ENCODE results near the gene TNRC6B.

DNA sequence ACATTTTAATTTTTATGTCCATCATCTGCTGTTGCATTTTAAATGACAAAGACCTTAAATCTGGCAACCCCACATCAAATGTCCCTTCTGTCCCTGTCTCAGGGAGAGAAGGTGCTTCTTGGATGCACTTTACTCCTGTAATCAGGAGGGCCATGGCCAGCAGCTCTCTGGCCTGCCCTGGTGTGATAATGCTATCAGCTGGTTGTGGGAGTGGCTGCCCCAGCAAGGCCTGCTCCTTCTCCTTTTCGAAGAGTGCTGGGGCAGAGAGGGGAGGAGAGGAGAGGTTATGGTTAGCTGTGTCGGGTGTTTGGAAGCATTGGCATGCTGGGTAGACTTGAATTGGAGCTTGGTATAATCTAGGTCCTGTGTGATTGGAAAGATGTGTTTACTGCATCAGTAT lies 12.8 kb downstream of the TNRC6B start:
- TF ChIP-seq, protein P1, sequence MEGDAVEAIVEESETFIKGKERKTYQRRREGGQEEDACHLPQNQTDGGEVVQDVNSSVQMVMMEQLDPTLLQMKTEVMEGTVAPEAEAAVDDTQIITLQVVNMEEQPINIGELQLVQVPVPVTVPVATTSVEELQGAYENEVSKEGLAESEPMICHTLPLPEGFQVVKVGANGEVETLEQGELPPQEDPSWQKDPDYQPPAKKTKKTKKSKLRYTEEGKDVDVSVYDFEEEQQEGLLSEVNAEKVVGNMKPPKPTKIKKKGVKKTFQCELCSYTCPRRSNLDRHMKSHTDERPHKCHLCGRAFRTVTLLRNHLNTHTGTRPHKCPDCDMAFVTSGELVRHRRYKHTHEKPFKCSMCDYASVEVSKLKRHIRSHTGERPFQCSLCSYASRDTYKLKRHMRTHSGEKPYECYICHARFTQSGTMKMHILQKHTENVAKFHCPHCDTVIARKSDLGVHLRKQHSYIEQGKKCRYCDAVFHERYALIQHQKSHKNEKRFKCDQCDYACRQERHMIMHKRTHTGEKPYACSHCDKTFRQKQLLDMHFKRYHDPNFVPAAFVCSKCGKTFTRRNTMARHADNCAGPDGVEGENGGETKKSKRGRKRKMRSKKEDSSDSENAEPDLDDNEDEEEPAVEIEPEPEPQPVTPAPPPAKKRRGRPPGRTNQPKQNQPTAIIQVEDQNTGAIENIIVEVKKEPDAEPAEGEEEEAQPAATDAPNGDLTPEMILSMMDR (IDR thresholded peaks at IDR 0.05) = no peak
- TF ChIP-seq POLR2A (IDR thresholded peaks at IDR 0.05) = no peak

Measured in lower leg skin (tissue), 3 donors.